HEK293T (cell line): Measurements from ENCODE around the gene UGT1A10.

ENCODE experiments used
- CTCF ChIA-PET: fragments of 350-600 bp; formaldehyde crosslinking; extraction: SDS; loops from one replicate; lab custom pipeline; 2021; ENCODE audit warnings: antibody characterized with exemption, inconsistent platforms; lab: Yijun Ruan, JAX
- POLR2A ChIA-PET: fragments of 350-600 bp; formaldehyde crosslinking; extraction: SDS; loops from one replicate; lab custom pipeline; 2020; ENCODE audit warnings: antibody characterized with exemption, inconsistent platforms; lab: Yijun Ruan, JAX
- DNase-seq: peaks from one replicate; pipeline ENCODE4 v3.0.0; 2012; ENCODE audit warnings: mixed read lengths; ENCODE audit errors: extremely low spot score
- ARNT ChIP-seq: fragments of 450-650 bp; IDR thresholded peaks from 2 replicates; pipeline ENCODE4 v1.6.1; 2017; ENCODE audit warnings: mild to moderate bottlenecking
- BHLHE40 ChIP-seq: fragments of 450-650 bp; IDR thresholded peaks from 2 replicates; pipeline ENCODE4 v1.6.1; 2016; ENCODE audit warnings: mild to moderate bottlenecking, moderate library complexity, borderline replicate concordance
- CTBP1 ChIP-seq: fragments of 450-650 bp; IDR thresholded peaks from 2 replicates; pipeline ENCODE4 v1.6.1; 2016; ENCODE audit warnings: borderline replicate concordance
- ELF4 ChIP-seq: fragments of 450-650 bp; IDR thresholded peaks from 2 replicates; pipeline ENCODE4 v1.6.1; 2017; ENCODE audit warnings: antibody characterized with exemption
- FOXA1 ChIP-seq: fragments of 450-650 bp; IDR thresholded peaks from 2 replicates; pipeline ENCODE4 v1.6.1; 2016; ENCODE audit warnings: mild to moderate bottlenecking
- FOXK2 ChIP-seq: fragments of 450-650 bp; IDR thresholded peaks from 2 replicates; pipeline ENCODE4 v1.6.1; 2016; ENCODE audit warnings: mild to moderate bottlenecking
- FOXM1 ChIP-seq: fragments of 450-650 bp; IDR thresholded peaks from 2 replicates; pipeline ENCODE4 v1.6.1; 2017; ENCODE audit warnings: mild to moderate bottlenecking, borderline replicate concordance
- HDGF ChIP-seq: fragments of 450-650 bp; IDR thresholded peaks from 2 replicates; pipeline ENCODE4 v1.6.1; 2017; ENCODE audit warnings: antibody characterized with exemption, borderline replicate concordance
- L3MBTL2 ChIP-seq: fragments of 450-650 bp; conservative IDR thresholded peaks from 2 replicates; pipeline ENCODE4 v1.6.1; 2016; ENCODE audit warnings: mild to moderate bottlenecking
- LEF1 ChIP-seq: fragments of 450-650 bp; IDR thresholded peaks from 2 replicates; pipeline ENCODE4 v1.6.1; 2017; ENCODE audit warnings: mild to moderate bottlenecking, borderline replicate concordance
- NFRKB ChIP-seq: fragments of 450-650 bp; IDR thresholded peaks from 2 replicates; pipeline ENCODE4 v1.6.1; 2016; ENCODE audit warnings: mild to moderate bottlenecking, moderate library complexity
- PKNOX1 ChIP-seq: fragments of 450-650 bp; IDR thresholded peaks from 2 replicates; pipeline ENCODE4 v1.6.1; 2016
- SP1 ChIP-seq: fragments of 450-650 bp; IDR thresholded peaks from 2 replicates; pipeline ENCODE4 v1.6.1; 2017
- SUZ12 ChIP-seq: fragments of 450-650 bp; IDR thresholded peaks from 2 replicates; pipeline ENCODE4 v1.6.1; 2016; ENCODE audit warnings: mild to moderate bottlenecking
- TARDBP ChIP-seq: fragments of 450-650 bp; IDR thresholded peaks from 2 replicates; pipeline ENCODE4 v1.6.1; 2016
- ZNF384 ChIP-seq: fragments of 450-650 bp; IDR thresholded peaks from 2 replicates; pipeline ENCODE4 v1.6.1; 2016

The UGT1A10 gene

GRCh38 chr2:233754872-233755611, 118.8 kb downstream of the UGT1A10 start:
- POLR2A ChIA-PET, result no interaction called here
- CTCF ChIA-PET, result no interaction called here
- no peak for TF ChIP-seq ELF4
- TF ChIP-seq L3MBTL2, result no peak
- no peak for TF ChIP-seq FOXA1
- TF ChIP-seq ARNT, result no peak
- TF ChIP-seq ZNF384, result no peak
- no peak for TF ChIP-seq PKNOX1
- TF ChIP-seq SP1, result no peak
- no peak for TF ChIP-seq BHLHE40
- TF ChIP-seq SUZ12, result no peak
- no peak for TF ChIP-seq CTBP1

GRCh38 chr2:233756429-233757081, 120.3 kb downstream of the UGT1A10 start:
- ChIA-PET CTCF (no interaction called here), POLR2A (no interaction called here)
- no peak for DNase-seq
- TF ChIP-seq CTBP1, result no peak
- TF ChIP-seq BHLHE40, result no peak
- no peak for TF ChIP-seq HDGF
- no peak for TF ChIP-seq ELF4
- no peak for TF ChIP-seq LEF1
- TF ChIP-seq SUZ12, result no peak
- TF ChIP-seq PKNOX1, result no peak
- TF ChIP-seq FOXA1, result no peak
- TF ChIP-seq SP1, result no peak
- no peak for TF ChIP-seq NFRKB
- no peak for TF ChIP-seq L3MBTL2
- TF ChIP-seq ZNF384, result no peak
- no peak for TF ChIP-seq FOXK2
- no peak for TF ChIP-seq FOXM1
- no peak for TF ChIP-seq TARDBP
- TF ChIP-seq ARNT, result no peak

More at GRCh38 chr2:233754872-233755611, 118.8 kb downstream of the UGT1A10 start:
- DNase-seq, result no peak

GRCh38 chr2:233758141-233758540, 121.9 kb downstream of the UGT1A10 start:
- TF ChIP-seq FOXM1 (no peak), TARDBP (no peak), LEF1 (no peak), ARNT (no peak), HDGF (no peak), ELF4 (no peak), PKNOX1 (no peak), SUZ12 (no peak), NFRKB (no peak), BHLHE40 (no peak), FOXA1 (no peak), CTBP1 (no peak), FOXK2 (no peak), SP1 (no peak)
- DNase-seq, result no peak
- ChIA-PET CTCF (no interaction called here), POLR2A (no interaction called here)

- ChIA-PET POLR2A (no interaction called here), CTCF (no interaction called here)
- TF ChIP-seq SUZ12, result no peak
- no peak for TF ChIP-seq NFRKB
- no peak for TF ChIP-seq HDGF
- TF ChIP-seq FOXK2, result no peak
- TF ChIP-seq ZNF384, result no peak
- no peak for TF ChIP-seq FOXA1
- no peak for TF ChIP-seq L3MBTL2
- TF ChIP-seq TARDBP, result no peak
- TF ChIP-seq ELF4, result no peak
- TF ChIP-seq FOXM1, result no peak
- no peak for TF ChIP-seq SP1
- no peak for TF ChIP-seq CTBP1
- no peak for TF ChIP-seq LEF1
- no peak for TF ChIP-seq BHLHE40
- no peak for TF ChIP-seq ARNT
- TF ChIP-seq PKNOX1, result no peak
- DNase-seq, result no peak
Measured at GRCh38 chr2:233758849-233759248, 122.6 kb downstream of the UGT1A10 start.

- no peak for TF ChIP-seq FOXK2
- no peak for TF ChIP-seq FOXM1
- TF ChIP-seq HDGF, result no peak
- no peak for TF ChIP-seq TARDBP
- no peak for TF ChIP-seq SP1
- TF ChIP-seq ARNT, result no peak
- TF ChIP-seq NFRKB, result no peak
- no peak for TF ChIP-seq SUZ12
- no peak for TF ChIP-seq CTBP1
- TF ChIP-seq L3MBTL2, result no peak
- TF ChIP-seq LEF1, result no peak
- TF ChIP-seq BHLHE40, result no peak
- ChIA-PET CTCF (no interaction called here), POLR2A (no interaction called here)
- no peak for DNase-seq
Measured at GRCh38 chr2:233760043-233760442, 123.8 kb downstream of the UGT1A10 start, which contains the start of gene UGT1A1. Gene UGT1A1 (plus strand): TSS chr2:233760270. CDS start chr2:233760288, 18 bp downstream.
